Rectal smooth muscle tissue (tissue), 1 donor: ENCODE data around the gene RDX.
"Not testable (repeated sequence)": the region's sequence is repeated elsewhere in the genome, so short reads cannot be mapped to it uniquely, and the experiment has no call there.

ENCODE experiments used
- H3K27ac ChIP-seq: one replicate; pipeline ENCODE4 v1.7.0; 2013; ENCODE audit warnings: low read depth, low read length, inconsistent platforms
- H3K27me3 ChIP-seq: one replicate; pipeline ENCODE4 v1.7.0; 2013; ENCODE audit warnings: low read length; ENCODE audit not compliant: control insufficient read depth, insufficient read depth
- H3K36me3 ChIP-seq: one replicate; pipeline ENCODE4 v1.7.0; 2013; ENCODE audit warnings: low read length; ENCODE audit not compliant: control insufficient read depth, insufficient read depth
- H3K4me1 ChIP-seq: one replicate; pipeline ENCODE4 v1.7.0; 2013; ENCODE audit warnings: low read length; ENCODE audit not compliant: control insufficient read depth, insufficient read depth
- H3K4me3 ChIP-seq: one replicate; pipeline ENCODE4 v1.7.0; 2013; ENCODE audit warnings: low read length
- H3K9ac ChIP-seq: one replicate; pipeline ENCODE4 v1.7.0; 2013; ENCODE audit warnings: low read length

The RDX gene

DNA sequence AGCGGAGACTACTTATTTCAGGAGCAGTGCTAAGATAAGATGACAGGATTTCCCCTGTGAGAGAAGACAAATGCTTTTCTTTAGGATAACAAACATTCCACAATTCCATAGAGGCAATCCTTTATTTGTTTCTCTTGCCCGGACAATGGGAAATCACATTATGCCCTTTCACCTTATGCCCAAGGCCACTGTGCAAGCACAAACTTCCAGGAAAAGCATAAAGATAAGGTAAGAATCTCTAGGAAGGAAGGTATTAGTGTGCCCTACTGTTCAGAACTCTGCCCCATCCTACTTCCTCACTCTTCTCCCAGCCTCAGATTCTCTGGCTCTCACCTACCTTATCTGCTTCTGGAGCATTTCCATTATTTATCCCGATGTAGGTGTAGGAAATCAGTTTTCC lies 23.1 kb upstream of the RDX start:
- no peak overlapping the region for H3K27ac ChIP-seq
- no peaks in the 10 kb centered on the region for H3K27me3 ChIP-seq
- no peak overlapping the region for H3K4me3 ChIP-seq
- no peak overlapping the region for H3K9ac ChIP-seq
- no peaks in the 10 kb centered on the region for H3K4me1 ChIP-seq
- H3K36me3 ChIP-seq: no peaks in the 10 kb centered on the region

DNA sequence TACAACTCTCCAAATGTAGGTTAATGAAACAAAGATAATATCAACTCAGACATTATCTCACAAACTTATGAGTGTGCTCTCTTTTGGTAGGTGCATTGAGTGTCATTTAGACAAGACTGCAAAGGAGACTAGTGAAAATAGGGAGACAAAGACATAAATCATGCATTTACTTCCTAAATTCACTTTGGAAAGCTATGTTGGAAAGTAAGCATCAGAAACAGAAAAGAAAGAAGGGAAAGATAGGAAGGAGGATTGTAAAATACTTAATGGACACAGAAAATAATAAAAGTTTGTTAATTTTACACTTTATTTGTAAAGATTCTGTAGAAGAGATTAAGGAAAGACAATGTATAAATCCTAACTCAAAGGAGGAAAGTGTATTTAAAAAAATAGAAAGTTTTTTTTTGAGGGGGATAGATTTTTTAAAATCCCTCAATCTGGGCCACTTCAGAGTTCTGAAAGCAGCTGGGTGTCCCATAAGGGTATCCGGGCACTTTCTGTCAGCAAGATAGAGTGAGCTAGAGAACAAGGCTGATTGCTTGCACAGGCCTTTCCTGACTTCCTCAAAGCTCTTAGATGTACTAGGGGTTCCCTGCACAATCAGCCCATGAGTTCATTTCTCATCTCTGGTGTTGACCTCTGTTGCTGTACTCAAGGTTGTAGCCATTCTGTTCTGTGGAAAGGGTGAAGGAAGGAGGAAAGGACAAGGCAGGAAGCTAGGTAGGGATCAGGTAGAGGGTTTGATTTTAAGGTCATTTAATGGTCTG lies 22.4 kb upstream of the RDX start:
- Histone ChIP-seq H3K4me3 (no peak overlapping the region), H3K4me1 (no peaks in the 10 kb centered on the region), H3K27me3 (no peaks in the 10 kb centered on the region), H3K27ac (no peak overlapping the region), H3K36me3 (no peaks in the 10 kb centered on the region), H3K9ac (no peak overlapping the region)

DNA sequence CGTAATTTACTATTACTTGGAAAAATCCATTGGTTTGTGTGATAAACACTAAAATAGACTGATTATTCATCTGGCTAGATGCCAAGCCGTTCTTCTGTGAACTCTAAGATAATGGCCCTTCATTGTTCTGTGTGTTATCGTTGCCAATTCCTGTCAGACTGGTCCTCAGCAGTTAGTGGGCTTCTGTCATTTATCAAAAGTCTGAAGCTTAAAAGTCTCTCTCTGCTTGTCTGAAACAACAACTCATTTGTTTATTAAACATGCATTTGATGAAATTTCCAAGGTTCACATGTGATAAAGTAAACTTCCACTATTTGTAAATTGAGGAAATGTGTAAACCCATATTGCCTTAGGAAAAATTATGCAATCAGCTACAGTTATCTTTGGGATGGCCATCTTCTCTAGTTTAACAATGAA lies 21.1 kb upstream of the RDX start:
- H3K4me1 ChIP-seq: no peaks in the 10 kb centered on the region
- H3K36me3 ChIP-seq: no peaks in the 10 kb centered on the region
- H3K27me3 ChIP-seq: no peaks in the 10 kb centered on the region
- no peak overlapping the region for H3K27ac ChIP-seq
- H3K9ac ChIP-seq: no peak overlapping the region
- no peak overlapping the region for H3K4me3 ChIP-seq

- H3K4me3 ChIP-seq: no peak overlapping the region
- H3K27me3 ChIP-seq: no peaks in the 10 kb centered on the region
- no peaks in the 10 kb centered on the region for H3K4me1 ChIP-seq
- no peak overlapping the region for H3K27ac ChIP-seq
- H3K36me3 ChIP-seq: no peaks in the 10 kb centered on the region
- no peak overlapping the region for H3K9ac ChIP-seq
Observed at GRCh38 chr11:110314366-110315095, 18.1 kb upstream of the RDX start.

- Histone ChIP-seq H3K4me1 (no peaks in the 10 kb centered on the region), H3K9ac (no peak overlapping the region), H3K36me3 (no peaks in the 10 kb centered on the region), H3K4me3 (no peak overlapping the region), H3K27ac (no peak overlapping the region), H3K27me3 (no peaks in the 10 kb centered on the region)
Observed at GRCh38 chr11:110312670-110313069, 16.3 kb upstream of the RDX start.

DNA sequence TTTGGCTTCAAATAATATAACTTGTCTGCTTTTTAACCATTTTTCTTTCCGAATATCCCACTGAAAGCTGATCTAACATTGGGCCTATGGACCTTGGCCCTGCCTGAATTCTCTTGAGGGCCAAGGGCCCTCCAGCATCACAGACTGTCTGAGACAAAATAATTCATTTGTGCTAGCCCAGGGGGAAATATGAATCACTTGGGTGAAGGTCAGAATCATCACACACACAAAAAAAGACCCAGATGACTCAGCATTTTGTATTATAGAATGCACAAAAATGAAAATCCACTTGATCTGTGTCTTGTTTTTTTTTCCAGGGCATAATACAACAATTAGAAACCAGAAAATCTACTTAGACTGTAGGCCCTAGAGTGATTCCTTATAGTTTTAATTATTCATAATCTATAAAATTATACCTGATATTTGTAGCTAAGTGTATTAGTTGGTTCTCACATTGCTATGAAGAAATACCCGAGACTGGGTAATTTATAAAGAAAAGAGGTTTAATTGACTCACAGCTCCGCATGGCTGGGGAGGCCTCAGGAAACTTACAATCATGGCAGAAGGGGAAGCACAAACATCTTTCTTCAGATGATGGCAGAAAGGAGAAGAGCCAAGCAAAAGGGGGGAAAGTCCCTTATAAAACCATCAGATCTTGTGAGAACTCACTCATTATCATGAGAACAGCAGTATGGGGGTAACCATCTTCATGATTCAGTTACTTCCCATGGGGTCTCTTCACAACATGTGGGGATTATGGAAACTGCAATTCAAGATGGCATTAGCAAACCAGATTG lies 15.6 kb upstream of the RDX start:
- Histone ChIP-seq H3K27me3 (no peaks in the 10 kb centered on the region), H3K4me1 (no peaks in the 10 kb centered on the region), H3K36me3 (no peaks in the 10 kb centered on the region), H3K27ac (no peak overlapping the region), H3K9ac (no peak overlapping the region), H3K4me3 (no peak overlapping the region)

DNA sequence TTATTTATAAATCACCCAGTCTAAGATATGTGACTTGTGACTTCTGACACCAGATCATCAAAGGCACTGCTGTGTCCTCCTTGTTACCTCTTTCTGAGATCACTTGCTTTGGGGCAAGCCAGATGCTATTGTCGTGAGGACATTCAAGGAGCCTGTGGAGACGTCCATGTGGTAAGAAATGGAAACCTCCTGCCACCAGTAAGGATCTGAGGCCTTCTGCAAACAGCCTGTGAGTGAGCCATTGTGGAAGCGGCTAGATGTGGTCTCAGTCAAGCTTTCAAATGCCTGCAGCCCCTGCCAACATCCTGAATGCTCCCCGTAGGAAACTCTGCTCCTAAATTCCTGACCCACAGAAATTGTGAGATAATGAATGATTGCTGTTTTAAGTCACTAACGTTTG lies 11.7 kb upstream of the RDX start:
- no peak overlapping the region for H3K27ac ChIP-seq
- H3K27me3 ChIP-seq: no peaks in the 10 kb centered on the region
- no peak overlapping the region for H3K4me3 ChIP-seq
- H3K4me1 ChIP-seq: no peaks in the 10 kb centered on the region
- no peak overlapping the region for H3K9ac ChIP-seq
- H3K36me3 ChIP-seq: no peaks in the 10 kb centered on the region

DNA sequence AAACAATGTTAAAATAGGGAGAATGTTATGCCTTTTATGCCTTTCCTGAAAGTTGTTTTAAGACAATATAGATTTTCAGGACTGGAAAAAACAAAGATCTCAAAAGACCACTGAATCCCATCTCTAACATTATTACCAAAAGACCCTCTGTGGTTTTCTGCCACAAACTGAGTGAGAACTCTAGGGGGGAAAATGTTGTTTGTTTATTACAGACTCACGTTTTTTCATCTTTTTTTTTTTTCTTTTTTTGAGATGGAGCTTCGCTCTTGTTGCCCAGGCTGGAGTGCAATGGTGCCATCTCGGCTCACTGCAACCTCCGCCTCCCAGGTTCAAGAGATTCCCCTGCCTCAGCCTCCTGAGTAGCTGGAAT lies 9.6 kb upstream of the RDX start:
- H3K27ac ChIP-seq, H3K4me1 ChIP-seq, H3K27me3 ChIP-seq, H3K4me3 ChIP-seq, H3K9ac ChIP-seq, H3K36me3 ChIP-seq: not testable (repeated sequence)

GRCh38 chr11:110305169-110306018 lies 9.0 kb upstream of the RDX start:
- no peak overlapping the region for H3K4me3 ChIP-seq
- H3K36me3 ChIP-seq: no peaks in the 10 kb centered on the region
- no peaks in the 10 kb centered on the region for H3K4me1 ChIP-seq
- no peak overlapping the region for H3K27ac ChIP-seq
- H3K27me3 ChIP-seq: no peaks in the 10 kb centered on the region
- H3K9ac ChIP-seq: no peak overlapping the region

GRCh38 chr11:110303414-110303826 lies 7.0 kb upstream of the RDX start:
- Histone ChIP-seq H3K4me1 (no peaks in the 10 kb centered on the region), H3K9ac (no peak overlapping the region), H3K27me3 (no peaks in the 10 kb centered on the region), H3K4me3 (no peak overlapping the region), H3K27ac (no peak overlapping the region), H3K36me3 (no peaks in the 10 kb centered on the region)

GRCh38 chr11:110301577-110301976 lies 5.2 kb upstream of the RDX start:
- H3K4me3 ChIP-seq: no peak overlapping the region
- H3K4me1 ChIP-seq: no peaks in the 10 kb centered on the region
- H3K9ac ChIP-seq: no peak overlapping the region
- H3K27ac ChIP-seq: no peak overlapping the region
- H3K27me3 ChIP-seq: no peaks in the 10 kb centered on the region
- H3K36me3 ChIP-seq: no peaks in the 10 kb centered on the region

DNA sequence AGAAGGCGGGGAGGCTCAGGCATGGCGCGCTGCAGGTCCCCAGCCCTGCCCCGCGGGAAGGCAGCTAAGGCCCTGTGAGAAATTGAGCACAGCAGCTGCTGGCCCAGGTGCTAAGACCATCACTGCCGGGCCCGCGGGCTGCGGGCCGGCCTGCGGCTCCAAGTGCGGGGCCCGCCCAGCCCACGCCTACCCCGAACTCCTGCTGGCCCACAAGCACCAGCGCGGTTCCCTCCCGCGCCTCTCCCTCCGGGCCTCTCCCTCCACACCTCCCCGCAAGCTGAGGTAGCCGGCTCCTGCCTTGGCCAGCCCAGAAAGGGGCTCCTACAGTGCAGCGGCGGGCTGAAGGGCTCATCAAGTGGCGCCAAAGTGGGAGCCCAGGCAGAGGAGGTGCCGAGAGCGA lies 4.6 kb upstream of the RDX start:
- no peaks in the 10 kb centered on the region for H3K27me3 ChIP-seq
- no peaks in the 10 kb centered on the region for H3K4me1 ChIP-seq
- no peaks in the 10 kb centered on the region for H3K36me3 ChIP-seq
- H3K9ac ChIP-seq: no peak overlapping the region
- no peak overlapping the region for H3K4me3 ChIP-seq
- H3K27ac ChIP-seq: no peak overlapping the region
